HG03432 (cell line): Measurements from ENCODE around the gene C19orf53.

Source experiments
- ATAC-seq: cut with Tn5 transposase; IDR thresholded peaks from one replicate; pipeline ENCODE4 v1.9.1; 2021; ENCODE audit warnings: mild to moderate bottlenecking, moderate library complexity; ENCODE audit not compliant: unreplicated experiment

The C19orf53 gene

GRCh38 chr19:13825489-13826441 lies 51.5 kb downstream of the C19orf53 start:
- ATAC-seq: no peak

- ATAC-seq: no peak
Observed at GRCh38 chr19:13826652-13827235, 52.5 kb downstream of the C19orf53 start.

GRCh38 chr19:13827656-13828055 lies 53.4 kb downstream of the C19orf53 start:
- no peak for ATAC-seq
